ENCODE data around the gene POLG2. TPM values are rescaled to one million over a fixed set of nuclear protein-coding genes. Genes with fewer than 3 reads are reported as not detected.

POLG2 gene
- total RNA-seq, 1 donor from 2014 or later = 22.9 TPM

- H3K36me3 Mint-ChIP-seq = peaks cover 67% of the 10 kb centered on the region
- H3K9me3 Mint-ChIP-seq = no peaks in the 10 kb centered on the region
- peaks cover 48% of the 10 kb centered on the region for H3K4me1 Mint-ChIP-seq (ENCODE audit: unreplicated experiment)
- H3K27me3 Mint-ChIP-seq = peaks cover 12% of the 10 kb centered on the region
- no peak for TF ChIP-seq CTCF (conservative IDR thresholded peaks at IDR 0.05)
- no peak for DNase-seq (ENCODE audit: extremely low spot score, unreplicated experiment)
- peak overlapping the region; percentile 14 for H3K4me3 Mint-ChIP-seq
- H3K27ac Mint-ChIP-seq = peak overlapping the region; percentile 100
Measured at GRCh38 chr17:64502021-64502420, 5.2 kb upstream of the POLG2 start.

- H3K4me3 Mint-ChIP-seq = peak overlapping the region; percentile 40
- DNase-seq (ENCODE audit: extremely low spot score, unreplicated experiment) = no peak
- peak overlapping the region; percentile 100 for H3K27ac Mint-ChIP-seq
- peaks cover 6% of the 10 kb centered on the region for H3K27me3 Mint-ChIP-seq
- H3K9me3 Mint-ChIP-seq = no peaks in the 10 kb centered on the region
- peaks cover 51% of the 10 kb centered on the region for H3K4me1 Mint-ChIP-seq (ENCODE audit: unreplicated experiment)
- H3K36me3 Mint-ChIP-seq = peaks cover 67% of the 10 kb centered on the region
- TF ChIP-seq CTCF (conservative IDR thresholded peaks at IDR 0.05) = no peak
Measured at GRCh38 chr17:64500862-64501765, 4.3 kb upstream of the POLG2 start.

GRCh38 chr17:64500487-64500859, 3.6 kb upstream of the POLG2 start:
- DNase-seq (ENCODE audit: extremely low spot score, unreplicated experiment) = no peak
- Mint-ChIP-seq H3K27ac (peak overlapping the region; percentile 100), H3K27me3 (peaks cover under 1% of the 10 kb centered on the region), H3K4me1 (ENCODE audit: unreplicated experiment) (peaks cover 55% of the 10 kb centered on the region), H3K36me3 (peaks cover 60% of the 10 kb centered on the region), H3K4me3 (peak overlapping the region; percentile 40), H3K9me3 (no peaks in the 10 kb centered on the region)
- no peak for TF ChIP-seq CTCF (conservative IDR thresholded peaks at IDR 0.05)

GRCh38 chr17:64499805-64500486, 3.1 kb upstream of the POLG2 start:
- Mint-ChIP-seq H3K9me3 (no peaks in the 10 kb centered on the region), H3K27ac (peak overlapping the region; percentile 100), H3K4me1 (ENCODE audit: unreplicated experiment) (peaks cover 55% of the 10 kb centered on the region), H3K36me3 (peaks cover 56% of the 10 kb centered on the region), H3K4me3 (peak overlapping the region; percentile 40), H3K27me3 (no peaks in the 10 kb centered on the region)
- TF ChIP-seq CTCF (conservative IDR thresholded peaks at IDR 0.05) = no peak
- no peak for DNase-seq (ENCODE audit: extremely low spot score, unreplicated experiment)

GRCh38 chr17:64498308-64499203, 1.7 kb upstream of the POLG2 start:
- Mint-ChIP-seq H3K36me3 (peaks cover 52% of the 10 kb centered on the region), H3K9me3 (no peaks in the 10 kb centered on the region), H3K27me3 (no peaks in the 10 kb centered on the region), H3K4me3 (peak overlapping the region; percentile 100), H3K4me1 (ENCODE audit: unreplicated experiment) (peaks cover 49% of the 10 kb centered on the region), H3K27ac (peak overlapping the region; percentile 100)
- no peak for DNase-seq (ENCODE audit: extremely low spot score, unreplicated experiment)
- no peak for TF ChIP-seq CTCF (conservative IDR thresholded peaks at IDR 0.05)
